Measurements from ENCODE around the gene LMX1A.

The LMX1A gene

GRCh38 chr1:165207853-165208515, 148.5 kb downstream of the LMX1A start:
- DNase-seq, result peak in 1 of 2 experiments; percentile 17

GRCh38 chr1:165205145-165205544, 151.4 kb downstream of the LMX1A start:
- no peak for DNase-seq

GRCh38 chr1:165204548-165204947, 152.0 kb downstream of the LMX1A start:
- no peak for DNase-seq

- DNase-seq, result no peak
Measured at GRCh38 chr1:165191087-165191486, 165.4 kb downstream of the LMX1A start.

DNA sequence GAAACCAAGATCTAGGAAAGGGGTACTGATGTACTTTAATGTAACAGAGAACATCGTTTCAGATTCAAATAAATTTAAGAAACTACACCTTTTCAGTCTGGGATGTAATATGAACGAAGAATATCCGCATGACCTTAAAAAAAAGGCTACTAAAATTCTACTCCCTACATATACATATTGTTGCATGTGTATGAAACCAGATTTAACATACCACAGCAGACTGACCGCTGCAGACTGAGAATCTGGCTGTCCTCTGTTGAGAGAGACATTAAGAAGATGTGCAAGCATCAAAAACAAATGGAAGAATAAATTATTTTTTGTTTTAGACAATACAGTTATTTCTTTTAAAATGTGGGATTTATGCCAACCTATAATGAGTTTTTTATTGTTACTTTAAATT, 166.6 kb downstream of the LMX1A start:
- DNase-seq, result no peak

- DNase-seq, result no peak
Measured at GRCh38 chr1:165189011-165189410, 167.5 kb downstream of the LMX1A start.

DNA sequence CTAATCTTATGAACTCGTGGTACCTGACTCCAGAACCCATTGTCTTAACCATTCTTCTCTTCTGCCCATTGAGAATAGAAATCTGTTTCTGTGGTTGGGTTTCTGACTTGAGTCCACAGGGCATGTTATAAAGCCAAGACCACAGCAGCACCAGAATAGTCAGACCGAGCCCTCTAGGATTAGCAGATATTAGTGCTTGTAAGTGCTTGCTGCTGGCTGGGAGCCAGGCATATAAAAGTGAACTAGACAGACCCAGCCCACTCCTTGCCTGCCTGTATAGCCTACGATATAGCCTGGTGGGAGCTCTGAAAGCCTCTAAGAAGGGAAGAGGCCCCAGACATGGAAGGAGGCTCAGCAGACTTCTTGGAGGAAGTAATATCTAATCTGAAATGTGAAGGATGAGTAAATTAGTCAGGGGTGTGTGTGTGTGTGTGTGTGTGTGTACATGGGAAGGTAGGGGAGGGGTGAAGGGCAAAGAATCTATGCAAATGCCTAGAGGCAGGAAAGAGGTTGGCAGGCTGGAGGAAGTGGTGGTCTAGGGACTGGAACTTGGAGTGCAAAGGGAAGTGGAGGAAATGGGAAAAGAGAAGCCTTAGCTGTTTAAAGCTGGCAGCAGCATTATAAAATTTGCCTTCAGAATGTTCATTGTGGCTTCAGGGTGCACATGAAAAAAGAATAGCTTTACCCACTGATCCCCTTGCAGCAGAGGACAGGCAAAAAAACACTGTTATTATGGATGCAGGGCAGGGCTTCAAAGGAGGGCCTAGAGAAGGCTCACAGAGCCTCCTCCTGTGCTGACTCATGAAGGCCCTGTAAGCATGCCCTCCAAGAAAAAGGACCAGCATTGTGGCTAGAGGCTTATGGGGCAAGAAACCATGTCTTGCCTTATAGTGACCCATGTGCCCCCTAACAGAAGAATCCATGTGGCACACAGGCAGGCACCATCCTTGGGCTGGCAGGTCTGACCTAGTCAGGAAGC, 169.2 kb downstream of the LMX1A start:
- no peak for DNase-seq

GRCh38 chr1:165185161-165185889, 171.2 kb downstream of the LMX1A start:
- DNase-seq, result no peak

GRCh38 chr1:165182975-165183374, 173.5 kb downstream of the LMX1A start:
- DNase-seq, result no peak

DNA sequence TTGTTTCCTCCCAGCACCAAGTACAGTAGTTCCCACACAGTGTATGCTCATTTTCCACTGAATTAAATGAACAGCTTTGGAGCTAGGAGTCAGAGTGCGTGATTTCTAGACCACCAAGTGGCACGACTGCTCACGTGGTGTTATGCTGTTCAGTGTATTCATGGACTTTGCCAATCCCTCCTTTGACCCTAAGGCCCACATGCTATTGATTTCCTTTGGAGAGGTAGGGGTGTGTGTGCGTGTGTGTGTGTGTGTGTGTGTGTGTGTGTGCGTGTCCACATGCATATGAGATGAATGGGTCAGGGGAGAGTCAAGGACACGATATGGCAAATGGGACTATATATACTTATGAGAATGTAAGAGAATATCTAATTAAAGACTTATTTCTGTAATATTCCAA, 177.2 kb downstream of the LMX1A start:
- DNase-seq, result no peak

GRCh38 chr1:165174491-165174890, 182.0 kb downstream of the LMX1A start:
- no peak for DNase-seq

DNA sequence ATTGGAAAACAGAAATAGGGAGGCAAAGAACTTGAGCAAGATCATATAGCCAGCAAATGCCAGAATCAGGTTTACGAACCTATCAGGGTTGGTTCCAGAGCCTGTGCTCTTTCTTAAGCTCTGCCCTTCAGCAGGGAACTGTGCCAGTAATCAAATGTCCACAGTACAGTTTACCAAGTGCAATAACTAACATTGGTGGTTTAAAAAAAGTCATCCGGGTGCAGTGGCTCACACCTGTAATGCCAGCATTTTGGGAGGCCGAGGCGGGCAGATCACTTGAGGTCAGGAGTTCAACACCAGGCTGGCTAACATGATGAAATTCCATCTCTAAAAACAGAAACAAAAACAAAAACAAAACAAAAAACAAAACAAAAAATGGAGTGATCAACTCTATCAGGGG, 182.7 kb downstream of the LMX1A start:
- DNase-seq, result no peak

- DNase-seq, result no peak
Measured at GRCh38 chr1:165173409-165173808, 183.1 kb downstream of the LMX1A start.

DNA sequence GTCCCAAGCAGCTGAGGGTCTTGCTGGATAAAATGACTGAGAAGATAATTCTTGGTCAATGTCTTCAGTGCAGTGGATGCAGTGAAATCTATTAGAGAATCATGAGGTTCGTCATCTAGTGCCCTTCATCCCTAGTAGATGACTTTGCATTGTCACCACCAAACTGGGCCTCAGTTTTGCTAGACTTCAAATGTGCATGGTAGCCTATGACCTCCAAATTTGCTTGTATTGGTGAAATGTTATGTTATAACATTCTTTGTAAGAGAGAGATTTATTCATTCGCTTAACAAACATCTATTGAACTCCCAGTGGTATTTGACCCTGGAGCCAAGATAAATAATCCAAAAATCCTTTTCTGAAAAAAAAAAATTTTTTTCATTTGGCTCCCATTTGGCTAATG, 183.8 kb downstream of the LMX1A start:
- DNase-seq, result no peak

- DNase-seq, result no peak
Measured at GRCh38 chr1:165169729-165170128, 186.8 kb downstream of the LMX1A start.

DNA sequence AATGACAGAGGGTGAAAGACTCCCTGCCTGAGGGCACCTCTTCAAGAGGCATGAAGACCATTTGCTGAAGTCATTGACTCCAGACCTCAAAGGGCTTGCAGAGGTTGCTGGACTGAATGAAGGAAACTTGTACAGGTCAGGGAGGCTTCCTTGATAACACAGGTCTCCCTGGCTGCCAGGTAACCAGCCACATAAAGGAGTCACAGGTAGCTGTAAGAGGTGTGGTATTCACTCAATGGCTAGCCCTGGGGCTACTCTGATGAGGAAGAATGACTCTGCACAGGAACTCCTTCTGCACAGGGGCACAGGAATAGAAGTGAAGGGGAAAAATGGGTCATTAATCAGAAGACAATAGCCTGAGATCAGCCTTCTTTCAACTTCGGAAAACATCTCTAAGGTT, 187.5 kb downstream of the LMX1A start:
- DNase-seq, result no peak

DNA sequence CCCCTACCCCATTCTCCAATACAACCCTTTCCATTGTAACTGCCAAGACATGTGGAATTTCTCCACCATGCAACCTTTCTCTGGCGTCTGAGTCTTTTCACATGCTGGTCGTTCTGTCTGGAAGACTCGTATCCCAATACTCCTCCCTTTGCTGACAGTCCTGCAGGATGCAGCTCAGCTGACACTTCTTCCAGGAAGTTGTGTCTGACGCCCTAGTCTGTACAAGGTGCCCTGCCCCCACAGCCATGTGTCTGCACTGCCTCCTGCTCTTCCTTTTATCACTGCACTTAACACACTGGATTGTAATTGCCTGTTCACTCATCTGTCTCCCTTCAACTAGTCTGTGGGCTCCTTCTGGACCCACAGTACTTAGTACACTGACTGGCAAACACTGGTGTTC, 188.0 kb downstream of the LMX1A start:
- no peak for DNase-seq

DNA sequence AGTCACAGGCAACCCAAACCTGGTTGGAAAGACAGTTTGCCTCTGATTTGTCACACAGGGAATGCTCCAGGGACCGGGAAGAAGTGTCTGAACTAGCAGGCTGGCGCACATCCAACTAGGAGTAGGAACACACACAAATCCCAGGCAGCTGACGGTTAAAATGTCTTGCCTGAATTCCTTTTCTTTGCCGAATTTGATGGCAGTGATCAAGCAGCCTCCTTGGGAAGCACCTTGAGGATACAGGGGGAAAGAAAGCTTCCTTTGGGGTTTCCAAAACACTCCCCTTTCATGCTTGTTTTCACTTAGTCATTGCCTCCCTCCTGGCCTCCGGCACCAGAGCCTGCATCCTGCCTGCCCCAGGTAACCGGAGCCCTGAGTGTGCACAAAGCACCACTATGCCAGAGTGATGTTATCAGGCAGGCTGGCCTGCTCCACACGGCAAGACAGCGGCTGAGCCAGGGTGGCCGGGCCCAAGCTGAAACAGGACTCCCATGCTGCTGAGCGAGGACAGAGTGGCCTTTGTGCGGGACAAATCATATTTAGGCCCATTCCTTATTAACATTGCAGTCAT, 193.8 kb downstream of the LMX1A start:
- no peak for DNase-seq

GRCh38 chr1:165161130-165161529, 195.4 kb downstream of the LMX1A start:
- no peak for DNase-seq

GRCh38 chr1:165153182-165153581, 203.3 kb downstream of the LMX1A start:
- no peak for DNase-seq

GRCh38 chr1:165152727-165153126, 203.8 kb downstream of the LMX1A start:
- DNase-seq, result no peak

- DNase-seq, result no peak
Measured at GRCh38 chr1:165152109-165152508, 204.4 kb downstream of the LMX1A start.
